Measurements from ENCODE around the gene TM9SF4.

The TM9SF4 gene

GRCh38 chr20:32111156-32111686 is 1.7 kb downstream of the TM9SF4 start:
- TF ChIP-seq CTCF (IDR thresholded peaks at IDR 0.05; ENCODE audit: low read depth, low read length) (no peak), POLR2A (IDR thresholded peaks at IDR 0.05; ENCODE audit: extremely low read depth, insufficient read length) (no peak), MYC (IDR thresholded peaks at IDR 0.05; ENCODE audit: low read depth, low read length) (no peak)
- TF ChIP-seq, protein P1, sequence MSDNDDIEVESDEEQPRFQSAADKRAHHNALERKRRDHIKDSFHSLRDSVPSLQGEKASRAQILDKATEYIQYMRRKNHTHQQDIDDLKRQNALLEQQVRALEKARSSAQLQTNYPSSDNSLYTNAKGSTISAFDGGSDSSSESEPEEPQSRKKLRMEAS (IDR thresholded peaks at IDR 0.05; ENCODE audit: low read depth, low read length), result no peak
- no peak overlapping the region for H3K4me3 ChIP-seq (ENCODE audit: low read depth, low read length)
- DNase-seq (ENCODE audit: low read depth), result no peak

- H3K4me3 ChIP-seq (ENCODE audit: low read depth, low read length), result no peak overlapping the region
- DNase-seq (ENCODE audit: low read depth), result no peak
- TF ChIP-seq, protein P1 (IDR thresholded peaks at IDR 0.05; ENCODE audit: low read depth, low read length), result no peak
- no peak for TF ChIP-seq CTCF (IDR thresholded peaks at IDR 0.05; ENCODE audit: low read depth, low read length)
- no peak for TF ChIP-seq MYC (IDR thresholded peaks at IDR 0.05; ENCODE audit: low read depth, low read length)
- TF ChIP-seq POLR2A (IDR thresholded peaks at IDR 0.05; ENCODE audit: extremely low read depth, insufficient read length), result no peak
Measured at GRCh38 chr20:32111753-32112152, 2.2 kb downstream of the TM9SF4 start.

- peak; percentile 98 for DNase-seq (ENCODE audit: low read depth)
- TF ChIP-seq, protein P1 (IDR thresholded peaks at IDR 0.05; ENCODE audit: low read depth, low read length), result peak; percentile 28; the same call in 1 of the 2 replicates
- no peak for TF ChIP-seq POLR2A (IDR thresholded peaks at IDR 0.05; ENCODE audit: extremely low read depth, insufficient read length)
- H3K4me3 ChIP-seq (ENCODE audit: low read depth, low read length), result peak overlapping the region; percentile 27
Measured at GRCh38 chr20:32112841-32113240, 3.3 kb downstream of the TM9SF4 start.

DNA sequence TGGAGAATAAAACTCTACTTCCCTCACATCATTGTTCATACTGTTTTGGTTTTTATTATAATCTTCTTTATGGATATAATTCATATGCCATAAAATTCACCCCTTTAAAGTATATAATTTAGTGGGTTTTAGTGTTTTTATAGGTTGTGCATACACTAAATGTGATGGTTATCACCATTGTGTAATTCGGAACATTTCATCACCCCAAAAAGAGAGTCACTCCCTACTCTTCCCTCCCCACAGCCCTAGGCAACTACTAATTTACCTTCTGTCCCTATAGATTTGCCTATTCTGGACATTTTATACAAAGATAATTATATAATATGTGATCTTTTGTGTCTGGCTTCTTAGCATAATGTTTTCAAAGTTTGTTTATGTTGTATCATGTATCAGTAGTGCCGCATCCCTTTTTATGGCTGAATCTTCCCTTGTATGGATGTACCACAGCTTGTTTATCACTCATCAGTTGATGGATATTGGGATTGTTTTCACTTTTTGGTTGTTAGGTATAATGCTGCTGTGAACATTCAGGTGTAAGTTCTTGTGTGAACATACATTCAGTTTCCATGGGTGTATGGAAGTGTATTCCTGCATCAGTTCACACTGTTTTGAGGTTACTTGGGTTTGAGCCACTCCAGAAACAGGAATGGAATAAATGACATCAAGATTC is 4.2 kb downstream of the TM9SF4 start:
- TF ChIP-seq, protein P1 (IDR thresholded peaks at IDR 0.05; ENCODE audit: low read depth, low read length), result no peak
- TF ChIP-seq POLR2A (IDR thresholded peaks at IDR 0.05; ENCODE audit: extremely low read depth, insufficient read length), result no peak
- TF ChIP-seq CTCF (IDR thresholded peaks at IDR 0.05; ENCODE audit: low read depth, low read length), result no peak
- no peak for TF ChIP-seq MYC (IDR thresholded peaks at IDR 0.05; ENCODE audit: low read depth, low read length)
- peak; percentile 43 for DNase-seq (ENCODE audit: low read depth)
- H3K4me3 ChIP-seq (ENCODE audit: low read depth, low read length), result peak overlapping the region; percentile 27

DNA sequence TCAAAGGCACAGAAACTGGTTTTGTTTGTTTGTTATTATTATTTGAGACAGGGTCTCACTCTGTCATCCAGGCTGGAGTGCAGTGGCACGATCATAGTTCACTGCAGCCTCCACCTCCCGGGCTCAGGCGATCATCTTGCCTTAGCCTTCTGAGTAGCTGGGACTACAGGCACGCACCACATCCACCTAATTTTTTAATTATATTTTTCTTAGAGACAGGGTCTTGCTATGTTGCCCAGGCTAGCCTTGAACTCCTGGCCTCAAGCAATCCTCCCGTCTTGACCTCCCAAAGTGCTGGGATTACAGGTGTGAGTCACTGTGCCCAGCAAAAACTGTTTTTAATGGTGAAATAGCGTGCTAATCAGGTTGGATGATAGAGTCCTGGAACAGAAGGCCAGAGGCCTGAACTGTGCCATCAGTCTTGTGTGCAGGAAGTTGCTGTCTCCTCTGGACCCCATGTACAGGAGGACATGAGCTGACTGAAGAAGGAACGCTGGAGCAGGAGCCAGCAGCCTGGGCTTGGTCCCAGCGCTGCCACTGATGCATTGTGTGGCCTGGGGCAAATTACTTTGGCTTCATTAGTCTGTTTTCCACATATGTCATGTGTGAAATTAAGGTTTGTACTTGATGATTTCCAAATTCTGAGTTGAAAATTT is 4.9 kb downstream of the TM9SF4 start:
- no peak overlapping the region for H3K4me3 ChIP-seq (ENCODE audit: low read depth, low read length)
- no peak for DNase-seq (ENCODE audit: low read depth)
- no peak for TF ChIP-seq CTCF (IDR thresholded peaks at IDR 0.05; ENCODE audit: low read depth, low read length)
- TF ChIP-seq, protein P1 (IDR thresholded peaks at IDR 0.05; ENCODE audit: low read depth, low read length), result no peak

DNA sequence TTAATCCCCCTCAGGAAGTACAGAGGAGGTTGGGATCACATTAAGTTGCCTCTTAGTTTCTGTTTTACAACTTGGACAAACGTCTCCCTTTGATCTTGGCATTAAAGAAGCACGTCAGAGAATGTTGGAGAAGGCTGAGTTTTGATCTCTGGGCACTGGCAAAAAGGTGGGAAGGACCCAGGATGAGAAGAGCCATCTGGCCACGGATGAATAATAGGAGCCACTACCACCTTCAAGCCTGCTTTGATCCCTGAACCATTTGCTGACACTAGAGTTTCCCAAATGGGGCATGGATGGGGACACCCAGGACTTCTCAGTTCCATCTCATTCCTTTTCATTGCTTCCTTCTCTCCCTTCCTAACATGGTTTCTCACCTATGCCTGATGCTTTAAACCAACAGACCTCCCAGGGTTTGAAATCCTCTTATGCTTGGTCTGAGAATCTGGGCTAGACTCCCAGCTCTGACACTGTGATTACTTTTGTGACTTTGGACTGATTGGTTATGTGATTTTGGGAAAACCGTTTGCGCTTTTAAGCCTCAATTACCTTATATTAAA is 5.8 kb downstream of the TM9SF4 start:
- TF ChIP-seq MYC (IDR thresholded peaks at IDR 0.05; ENCODE audit: low read depth, low read length) (no peak), POLR2A (IDR thresholded peaks at IDR 0.05; ENCODE audit: extremely low read depth, insufficient read length) (no peak), CTCF (IDR thresholded peaks at IDR 0.05; ENCODE audit: low read depth, low read length) (no peak)
- TF ChIP-seq, protein P1 (IDR thresholded peaks at IDR 0.05; ENCODE audit: low read depth, low read length), result no peak
- no peak overlapping the region for H3K4me3 ChIP-seq (ENCODE audit: low read depth, low read length)
- no peak for DNase-seq (ENCODE audit: low read depth)

Data from NB4 (cell line).